Stimulated activated CD8-positive, alpha-beta memory T cell treated with anti-CD3 and anti-CD28 coated beads, Interleukin-2, amount 100 ng/mL, for 48 hours (primary cell): Measurements from ENCODE around the gene P4HTM.

Experiments used
- DNase-seq, 2 donors: peaks; one replicate each; pipeline ENCODE4 v3.0.0-alpha.2; 2020; ENCODE audit warnings: low read depth in 2 of 2

P4HTM gene

GRCh38 chr3:49025005-49025792 lies 35.2 kb downstream of the P4HTM start:
- no peak for DNase-seq

GRCh38 chr3:49025793-49026520 lies 35.9 kb downstream of the P4HTM start:
- no peak for DNase-seq

- DNase-seq, result no peak
Measured at GRCh38 chr3:49026536-49026935, 36.5 kb downstream of the P4HTM start.

GRCh38 chr3:49027634-49028033 lies 37.6 kb downstream of the P4HTM start:
- no peak for DNase-seq

- no peak for DNase-seq
Measured at GRCh38 chr3:49028298-49028672, 38.2 kb downstream of the P4HTM start.

GRCh38 chr3:49028673-49029562 lies 38.9 kb downstream of the P4HTM start, which contains the start of gene IMPDH2:
TSS of gene IMPDH2 (minus strand) at chr3:49029398. CDS start at chr3:49029350, 48 bp downstream.
- peak; percentile 89 to 91 for DNase-seq

GRCh38 chr3:49029563-49029884 lies 39.5 kb downstream of the P4HTM start:
- DNase-seq, result no peak

- DNase-seq, result no peak
Measured at GRCh38 chr3:49030321-49030720, 40.3 kb downstream of the P4HTM start.

GRCh38 chr3:49032646-49033304 lies 42.7 kb downstream of the P4HTM start:
- no peak for DNase-seq

GRCh38 chr3:49034650-49035049 lies 44.6 kb downstream of the P4HTM start:
- no peak for DNase-seq

GRCh38 chr3:49035281-49035680 lies 45.2 kb downstream of the P4HTM start:
- DNase-seq, result no peak

GRCh38 chr3:49053543-49053942 lies 63.5 kb downstream of the P4HTM start:
- no peak for DNase-seq

GRCh38 chr3:49054344-49054862 lies 64.4 kb downstream of the P4HTM start:
- no peak for DNase-seq
